Esophagus squamous epithelium (tissue), 5 donors: ENCODE data around the gene CCDC136. TPM values are rescaled to one million over a fixed set of nuclear protein-coding genes. Genes with fewer than 3 reads are reported as not detected.

Source experiments
- DNase-seq: peaks from one replicate; lab custom pipeline; 2025; lab: John Stamatoyannopoulos, UW
- H3K27ac ChIP-seq, 4 donors: fragments of 200-600 bp; sonication (generic); one replicate each; pipeline ENCODE4 v1.5.1; 2016 to 2019; ENCODE audit warnings: mild to moderate bottlenecking in 1 of 4
- H3K27me3 ChIP-seq, 4 donors: fragments of 200-600 bp; sonication (generic); 1 replicate in 3 of 4; 2 replicates in 1 of 4; pipeline versions ENCODE4 v1.5.1 to v1.6.0; 2017 to 2021; ENCODE audit warnings: antibody characterized with exemption in 1 of 4
- H3K36me3 ChIP-seq, 3 donors: fragments of 200-600 bp; sonication (generic); one replicate each; pipeline ENCODE4 v1.5.1; 2016 to 2019
- H3K4me1 ChIP-seq, 3 donors: fragments of 200-600 bp; sonication (generic); one replicate each; pipeline ENCODE4 v1.5.1; 2017 to 2019
- H3K4me3 ChIP-seq, 4 donors: fragments of 200-600 bp; sonication (generic); 1 replicate in 3 of 4; 2 replicates in 1 of 4; pipeline ENCODE4 v1.5.1; 2016 to 2019; ENCODE audit warnings: mild to moderate bottlenecking in 2 of 4, moderate library complexity in 1 of 4
- H3K9me3 ChIP-seq, 3 donors: fragments of 200-600 bp; sonication (generic); one replicate each; pipeline ENCODE4 v1.5.1; 2016 to 2019
- CTCF ChIP-seq, 6 experiments: fragments of 450-650 bp in 4 of 6; fragments of 200-600 bp in 2 of 6; sonication (generic) in 2 of 6; IDR thresholded peaks; one replicate each; pipeline ENCODE4 v1.5.1; 2016 to 2019; ENCODE audit warnings: antibody characterized with exemption in 6 of 6, mild to moderate bottlenecking in 4 of 6, moderate library complexity in 4 of 6
- POLR2A ChIP-seq, 4 donors: fragments of 450-650 bp; IDR thresholded peaks; one replicate each; pipeline ENCODE4 v1.6.1; 2017; ENCODE audit warnings: antibody characterized with exemption in 4 of 4, mild to moderate bottlenecking in 4 of 4, moderate library complexity in 3 of 4
- WGBS, 2 donors: methylation state at CpG; one replicate each; pipeline ENCODE4 v1.1.5; 2018; 5-methylcytosine and 5-hydroxymethylcytosine counted together
- intact Hi-C: fragments of 100-400 bp; cut with DNase I; formaldehyde crosslinking; loops from one replicate; pipeline ENCODE4 v1.15.0; 2022
- total RNA-seq, 4 donors: library from RNA; depleted of rRNA; stranded (reverse); fragments of >200 nt; gene quantifications; one replicate each; pipeline ENCODE4 v1.1.0, GENCODE V29; 2016
- donor health status: DM: yes; HTN: yes; CAD: no.

Gene CCDC136
- total RNA-seq, 4 donors from 2014 or later, result 0.09 to 5.1 (median 2.2) TPM

GRCh38 chr7:128861957-128862570 lies 70.3 kb downstream of the CCDC136 start:
- no peak for DNase-seq
- intact Hi-C loops, result no loop called here
- Histone ChIP-seq H3K27me3 (no peaks in the 10 kb centered on the region), H3K27ac (peak overlapping the region; percentile 5 to 97 (median 89)), H3K9me3 (no peaks in the 10 kb centered on the region), H3K36me3 (peaks cover 0 to 24% (median 15%) of the 10 kb centered on the region in 3 donors), H3K4me3 (peak overlapping the region; percentile 70 to 97 (median 91)), H3K4me1 (peaks cover 35 to 75% (median 44%) of the 10 kb centered on the region in 3 donors)
- TF ChIP-seq CTCF (IDR thresholded peaks at IDR 0.05) (no peak), POLR2A (IDR thresholded peaks at IDR 0.05) (no peak)
- 63 to 79% methylated on average over 14 of the region's 15 CpGs for WGBS, 2 donors

- H3K4me3 ChIP-seq, result peak within 1 kb of the TSS; percentile 70 to 97 (median 91)
- peak within 1 kb of the TSS; percentile 87 to 97 (median 89) for H3K27ac ChIP-seq
- H3K9me3 ChIP-seq, result no peaks in the 10 kb centered on the region
- peaks cover 40 to 82% (median 46%) of the 10 kb centered on the region in 3 donors for H3K4me1 ChIP-seq
- peak; percentile 91 for DNase-seq
- no peaks in the 10 kb centered on the region for H3K27me3 ChIP-seq
- TF ChIP-seq CTCF (IDR thresholded peaks at IDR 0.05), result peak in 3 of 6 experiments; percentile 10 to 26 (median 10)
- peak in 3 of 4 donors; percentile 67 to 88 (median 69) for TF ChIP-seq POLR2A (IDR thresholded peaks at IDR 0.05)
- H3K36me3 ChIP-seq, result peaks cover 0 to 24% (median 15%) of the 10 kb centered on the region in 3 donors
- WGBS, 2 donors, result 0 to 1% methylated on average over 17 to 42 of the region's 65 CpGs
- intact Hi-C loops, result no loop called here
These were observed 71.0 kb downstream of the CCDC136 start, which contains the start of gene ATP6V1F for GRCh38 chr7:128862571-128863432. Gene ATP6V1F, plus strand, starts transcription at chr7:128862856. Its CDS starts 49 bp downstream, at chr7:128862905.

- Histone ChIP-seq H3K27me3 (no peaks in the 10 kb centered on the region), H3K4me3 (peak overlapping the region; percentile 70 to 97 (median 91)), H3K9me3 (no peaks in the 10 kb centered on the region), H3K4me1 (peaks cover 47 to 86% (median 51%) of the 10 kb centered on the region in 3 donors), H3K36me3 (peaks cover 0 to 24% (median 15%) of the 10 kb centered on the region in 3 donors), H3K27ac (peak overlapping the region; percentile 87 to 97 (median 89))
- TF ChIP-seq CTCF (IDR thresholded peaks at IDR 0.05), result peak in 5 of 6 experiments; percentile 20 to 60 (median 38)
- no peak for TF ChIP-seq POLR2A (IDR thresholded peaks at IDR 0.05)
- intact Hi-C loops, result no loop called here
- WGBS, 2 donors, result 0 to 2% methylated on average over 6 of the region's 6 CpGs
- DNase-seq, result no peak
These were observed 71.7 kb downstream of the CCDC136 start for GRCh38 chr7:128863433-128863989.

- intact Hi-C loops, result no loop called here
- no peak overlapping the region for H3K27ac ChIP-seq
- no peak for DNase-seq
- 86 to 92% methylated on average over 11 to 12 of the region's 12 CpGs for WGBS, 2 donors
- H3K27me3 ChIP-seq, result no peaks in the 10 kb centered on the region
- TF ChIP-seq CTCF (IDR thresholded peaks at IDR 0.05), result no peak
- TF ChIP-seq POLR2A (IDR thresholded peaks at IDR 0.05), result no peak
- peaks cover 0 to 24% (median 15%) of the 10 kb centered on the region in 3 donors for H3K36me3 ChIP-seq
- peaks cover 40 to 86% (median 45%) of the 10 kb centered on the region in 3 donors for H3K4me1 ChIP-seq
- no peak overlapping the region for H3K4me3 ChIP-seq
- no peaks in the 10 kb centered on the region for H3K9me3 ChIP-seq
These were observed 73.5 kb downstream of the CCDC136 start for GRCh38 chr7:128865303-128865702.
